HL-60 (cell line): ENCODE results near the gene ACAA1.

Experiments
- CTCF ChIP-seq: IDR thresholded peaks from one replicate; pipeline ENCODE4 v1.5.1; 2011; ENCODE audit warnings: low read length, control low read depth, inconsistent platforms; ENCODE audit not compliant: insufficient read depth
- GABPA ChIP-seq: IDR thresholded peaks from 2 replicates; pipeline ENCODE4 v1.6.1; 2012; ENCODE audit warnings: low read depth
- POLR2AphosphoS5 ChIP-seq: IDR thresholded peaks from 2 replicates; pipeline ENCODE4 v1.6.1; 2012; ENCODE audit warnings: low read depth
- REST ChIP-seq: IDR thresholded peaks from 2 replicates; pipeline ENCODE4 v1.6.1; 2012; ENCODE audit warnings: low read depth; ENCODE audit not compliant: insufficient replicate concordance
- SPI1 ChIP-seq: IDR thresholded peaks from 2 replicates; pipeline ENCODE4 v1.6.1; 2012; ENCODE audit warnings: low read depth, mild to moderate bottlenecking, borderline replicate concordance

- TF ChIP-seq POLR2AphosphoS5 = peak; percentile 68; the same call in 1 of the 2 replicates
- no peak for TF ChIP-seq CTCF
- TF ChIP-seq REST = no peak
- no peak for TF ChIP-seq SPI1
- TF ChIP-seq GABPA = no peak
Measured at GRCh38 chr3:38114875-38115644, 21.9 kb downstream of the ACAA1 start.
